ENCODE measurements around the gene SMAD1. TPM values are rescaled to one million over a fixed set of nuclear protein-coding genes. Genes with fewer than 3 reads are reported as not detected.

SMAD1 gene
- total RNA-seq, 1 donor from 2014 or later, result 4.3 TPM

- Mint-ChIP-seq H3K36me3 (ENCODE audit: low read depth) (no peaks in the 10 kb centered on the region), H3K4me3 (no peak overlapping the region), H3K27me3 (peaks cover 25% of the 10 kb centered on the region), H3K27ac (no peak overlapping the region), H3K9me3 (no peaks in the 10 kb centered on the region), H3K4me1 (no peaks in the 10 kb centered on the region)
- intact Hi-C loops (cut with micrococcal nuclease), result no loop called here
- DNase-seq, result no peak
These were observed 13.1 kb downstream of the SMAD1 start for GRCh38 chr4:145494666-145495270.

GRCh38 chr4:145496292-145496691, 14.6 kb downstream of the SMAD1 start:
- Mint-ChIP-seq H3K4me3 (no peak overlapping the region), H3K36me3 (ENCODE audit: low read depth) (no peaks in the 10 kb centered on the region), H3K27ac (no peak overlapping the region), H3K4me1 (no peaks in the 10 kb centered on the region), H3K9me3 (no peaks in the 10 kb centered on the region), H3K27me3 (peaks cover 26% of the 10 kb centered on the region)
- intact Hi-C loops (cut with micrococcal nuclease), result no loop called here
- DNase-seq, result no peak

- Mint-ChIP-seq H3K27ac (no peak overlapping the region), H3K36me3 (ENCODE audit: low read depth) (no peaks in the 10 kb centered on the region), H3K27me3 (peaks cover 21% of the 10 kb centered on the region), H3K9me3 (no peaks in the 10 kb centered on the region), H3K4me1 (no peaks in the 10 kb centered on the region), H3K4me3 (no peak overlapping the region)
- intact Hi-C loops (cut with micrococcal nuclease), result loop anchor here (1.0 kb wide), 1 partner anchor 263 kb away; no protein-coding TSS in a partner anchor
- DNase-seq, result no peak
These were observed 15.8 kb downstream of the SMAD1 start for GRCh38 chr4:145497199-145498149.

GRCh38 chr4:145498430-145498829, 16.8 kb downstream of the SMAD1 start:
- Mint-ChIP-seq H3K27ac (no peak overlapping the region), H3K4me1 (no peaks in the 10 kb centered on the region), H3K4me3 (no peak overlapping the region), H3K27me3 (peaks cover 19% of the 10 kb centered on the region), H3K9me3 (no peaks in the 10 kb centered on the region), H3K36me3 (ENCODE audit: low read depth) (no peaks in the 10 kb centered on the region)
- intact Hi-C loops (cut with micrococcal nuclease), result loop anchor here (1.0 kb wide), 1 partner anchor 264 kb away; no protein-coding TSS in a partner anchor
- no peak for DNase-seq

- Mint-ChIP-seq H3K9me3 (no peaks in the 10 kb centered on the region), H3K4me3 (no peak overlapping the region), H3K36me3 (ENCODE audit: low read depth) (no peaks in the 10 kb centered on the region), H3K4me1 (no peaks in the 10 kb centered on the region), H3K27me3 (peaks cover 12% of the 10 kb centered on the region), H3K27ac (no peak overlapping the region)
- no peak for DNase-seq
- intact Hi-C loops (cut with micrococcal nuclease), result no loop called here
These were observed 19.5 kb downstream of the SMAD1 start for GRCh38 chr4:145501051-145501660.

- no peaks in the 10 kb centered on the region for H3K36me3 Mint-ChIP-seq (ENCODE audit: low read depth)
- DNase-seq, result no peak
- H3K4me1 Mint-ChIP-seq, result peaks cover 2% of the 10 kb centered on the region
- no peaks in the 10 kb centered on the region for H3K9me3 Mint-ChIP-seq
- intact Hi-C loops (cut with micrococcal nuclease), result no loop called here
- H3K4me3 Mint-ChIP-seq, result no peak overlapping the region
- H3K27me3 Mint-ChIP-seq, result peaks cover 12% of the 10 kb centered on the region
- no peak overlapping the region for H3K27ac Mint-ChIP-seq
These were observed 21.2 kb downstream of the SMAD1 start for GRCh38 chr4:145502809-145503208.

GRCh38 chr4:145503486-145504072, 21.9 kb downstream of the SMAD1 start:
- Mint-ChIP-seq H3K9me3 (no peaks in the 10 kb centered on the region), H3K27me3 (peaks cover 12% of the 10 kb centered on the region), H3K27ac (no peak overlapping the region), H3K36me3 (ENCODE audit: low read depth) (no peaks in the 10 kb centered on the region), H3K4me3 (no peak overlapping the region), H3K4me1 (peaks cover 2% of the 10 kb centered on the region)
- no peak for DNase-seq
- intact Hi-C loops (cut with micrococcal nuclease), result no loop called here

GRCh38 chr4:145505995-145506394, 24.3 kb downstream of the SMAD1 start:
- Mint-ChIP-seq H3K36me3 (ENCODE audit: low read depth) (no peaks in the 10 kb centered on the region), H3K27me3 (peaks cover 8% of the 10 kb centered on the region), H3K9me3 (peaks cover 3% of the 10 kb centered on the region), H3K4me3 (no peak overlapping the region), H3K4me1 (peaks cover 2% of the 10 kb centered on the region), H3K27ac (no peak overlapping the region)
- intact Hi-C loops (cut with micrococcal nuclease), result no loop called here
- DNase-seq, result no peak

GRCh38 chr4:145507636-145508035, 26.0 kb downstream of the SMAD1 start:
- no peak for DNase-seq
- Mint-ChIP-seq H3K4me1 (peaks cover 2% of the 10 kb centered on the region), H3K27me3 (peaks cover 3% of the 10 kb centered on the region), H3K27ac (no peak overlapping the region), H3K9me3 (peaks cover 12% of the 10 kb centered on the region), H3K36me3 (ENCODE audit: low read depth) (peaks cover 2% of the 10 kb centered on the region), H3K4me3 (no peak overlapping the region)
- intact Hi-C loops (cut with micrococcal nuclease), result no loop called here

- intact Hi-C loops (cut with micrococcal nuclease), result no loop called here
- DNase-seq, result no peak
- H3K27ac Mint-ChIP-seq, result no peak overlapping the region
- no peak overlapping the region for H3K4me3 Mint-ChIP-seq
- H3K4me1 Mint-ChIP-seq, result peaks cover 2% of the 10 kb centered on the region
- peaks cover 12% of the 10 kb centered on the region for H3K9me3 Mint-ChIP-seq
- H3K36me3 Mint-ChIP-seq (ENCODE audit: low read depth), result peaks cover 2% of the 10 kb centered on the region
- H3K27me3 Mint-ChIP-seq, result peaks cover 2% of the 10 kb centered on the region
These were observed 30.4 kb downstream of the SMAD1 start for GRCh38 chr4:145511913-145512522.

- Mint-ChIP-seq H3K4me3 (no peak overlapping the region), H3K9me3 (peaks cover 12% of the 10 kb centered on the region)
These were observed 31.5 kb downstream of the SMAD1 start for GRCh38 chr4:145513020-145513621.

GRCh38 chr4:145520172-145520571, 38.5 kb downstream of the SMAD1 start:
- Mint-ChIP-seq H3K4me1 (no peaks in the 10 kb centered on the region), H3K27ac (no peak overlapping the region), H3K9me3 (no peaks in the 10 kb centered on the region), H3K27me3 (no peaks in the 10 kb centered on the region), H3K36me3 (ENCODE audit: low read depth) (no peaks in the 10 kb centered on the region), H3K4me3 (no peak overlapping the region)
- no peak for DNase-seq
- intact Hi-C loops (cut with micrococcal nuclease), result no loop called here

More at GRCh38 chr4:145513020-145513621, 31.5 kb downstream of the SMAD1 start:
- Mint-ChIP-seq H3K27me3 (peaks cover 2% of the 10 kb centered on the region), H3K36me3 (ENCODE audit: low read depth) (peaks cover 2% of the 10 kb centered on the region), H3K27ac (no peak overlapping the region), H3K4me1 (no peaks in the 10 kb centered on the region)
- DNase-seq, result no peak
- intact Hi-C loops (cut with micrococcal nuclease), result no loop called here

GRCh38 chr4:145521282-145521681, 39.6 kb downstream of the SMAD1 start:
- no peaks in the 10 kb centered on the region for H3K9me3 Mint-ChIP-seq
- H3K36me3 Mint-ChIP-seq (ENCODE audit: low read depth), result no peaks in the 10 kb centered on the region
- H3K27me3 Mint-ChIP-seq, result no peaks in the 10 kb centered on the region
- no peak overlapping the region for H3K4me3 Mint-ChIP-seq
- no peak for DNase-seq
- intact Hi-C loops (cut with micrococcal nuclease), result no loop called here
- H3K27ac Mint-ChIP-seq, result no peak overlapping the region
- H3K4me1 Mint-ChIP-seq, result no peaks in the 10 kb centered on the region
